Inflammatory macrophage (primary cell): ENCODE data around the gene FAM47E.
"Not testable (repeated sequence)": the region's sequence is repeated elsewhere in the genome, so short reads cannot be mapped to it uniquely, and the experiment has no call there.

Experiments used
- DNase-seq, 2 donors: peaks; one replicate each; pipeline ENCODE4 v3.0.0-alpha.2; 2020 to 2022

FAM47E gene

DNA sequence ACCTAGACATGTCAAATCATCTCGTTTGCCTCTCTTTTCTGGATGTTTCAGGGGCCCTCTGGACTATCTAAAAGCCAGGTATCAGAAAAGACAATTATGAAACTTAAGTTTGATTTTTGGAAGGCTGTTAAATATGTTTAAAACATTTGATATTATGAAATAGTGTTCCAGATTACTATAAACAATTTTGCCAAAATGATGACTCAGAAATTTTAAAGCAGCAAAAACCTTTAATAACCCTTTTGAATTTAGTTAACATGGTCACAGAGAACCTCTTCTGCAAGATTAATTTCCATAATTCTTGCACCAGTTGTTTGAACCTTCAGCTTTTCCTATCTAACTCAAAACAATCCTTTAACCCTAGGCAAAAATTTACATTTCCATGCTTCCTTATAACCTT, 18.8 kb upstream of the FAM47E start:
- no peak for DNase-seq

DNA sequence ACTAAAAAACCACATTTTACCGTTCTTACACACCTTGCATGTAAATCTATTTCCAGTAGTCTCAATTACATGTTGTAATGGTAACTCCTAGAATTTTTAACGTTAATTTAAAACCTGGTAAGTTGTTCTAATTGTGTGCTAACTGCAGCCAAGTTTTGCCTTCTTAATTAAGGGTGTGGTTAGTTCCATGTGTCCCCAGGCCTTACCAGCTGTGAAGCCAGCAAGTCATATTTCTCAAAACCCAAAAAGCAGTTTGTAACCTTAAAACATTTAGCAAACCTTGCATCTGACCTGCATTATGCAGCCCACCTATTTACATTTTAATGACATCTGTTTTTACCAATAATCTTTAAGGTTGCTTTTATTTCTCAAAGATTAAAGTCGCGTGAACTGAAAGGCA, 18.4 kb upstream of the FAM47E start:
- DNase-seq = no peak

DNA sequence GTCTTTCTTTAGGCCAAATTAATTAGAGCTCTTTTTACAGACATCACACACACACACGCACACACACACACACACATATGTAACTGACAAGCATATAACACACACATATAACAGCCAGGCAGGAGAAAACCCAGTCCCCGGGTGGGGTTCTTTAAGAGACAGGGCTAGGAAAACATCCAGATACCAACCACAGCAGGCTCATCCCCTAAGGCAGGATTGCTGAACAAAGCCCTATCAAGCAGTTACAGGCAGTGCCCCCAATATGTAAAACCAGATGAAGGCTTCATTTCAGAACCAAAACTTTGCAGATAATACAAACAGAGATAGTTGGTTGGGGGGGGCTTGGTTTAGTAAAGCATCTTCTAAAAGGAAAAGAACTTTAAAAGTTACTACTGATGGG, 18.0 kb upstream of the FAM47E start:
- DNase-seq = no peak

DNA sequence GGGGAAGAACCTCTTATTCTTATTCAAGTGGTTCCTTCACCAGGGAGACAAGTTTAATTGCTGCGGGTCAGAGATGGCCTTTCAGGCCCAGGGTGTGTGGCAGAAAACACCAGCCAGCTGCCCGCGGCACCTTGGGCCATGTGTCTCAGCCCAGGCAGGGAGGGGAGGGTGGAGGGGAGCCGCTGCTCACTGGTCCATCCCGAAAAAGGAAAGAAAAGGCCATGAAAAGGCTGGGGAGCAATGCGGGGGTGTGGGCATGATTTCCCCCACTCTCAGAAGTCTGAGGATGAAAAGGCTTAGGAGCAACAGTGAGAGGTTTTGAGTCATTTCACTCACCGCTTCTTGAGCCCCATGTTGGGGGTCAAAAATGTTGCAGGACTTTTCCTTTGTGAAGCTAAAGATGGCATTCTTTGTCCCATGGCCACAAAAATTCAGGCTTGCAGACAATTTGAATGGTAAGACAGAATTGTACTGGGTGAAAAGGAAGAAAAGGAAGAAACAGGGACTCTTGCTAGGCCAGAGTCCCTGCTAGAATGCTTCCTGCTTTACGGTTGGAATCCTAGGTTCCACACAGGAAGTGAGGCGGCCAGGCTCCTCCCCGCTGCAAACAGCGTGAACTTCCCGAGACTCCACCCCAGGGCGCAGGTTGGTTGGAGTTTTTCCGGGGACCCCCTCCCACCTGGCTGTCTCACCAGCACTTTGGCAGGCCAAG, 17.4 kb upstream of the FAM47E start:
- DNase-seq = no peak

DNA sequence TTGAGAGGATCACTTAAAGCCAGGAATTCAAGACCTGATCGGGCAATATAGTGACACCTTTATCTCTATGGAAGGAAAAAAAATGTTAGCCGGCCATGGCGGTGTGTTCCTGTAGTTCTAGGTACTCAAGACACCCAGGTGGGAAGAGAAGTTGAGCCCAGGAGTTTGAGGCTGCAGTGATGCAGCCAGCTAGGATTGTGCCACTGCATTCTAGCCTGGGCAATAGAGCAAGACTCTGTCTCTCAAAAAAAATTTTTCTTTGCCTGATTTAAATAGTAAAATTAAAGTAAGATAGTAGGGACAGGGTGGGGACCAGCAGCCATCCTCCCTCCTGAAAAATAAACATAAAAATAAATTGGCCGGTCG, 16.9 kb upstream of the FAM47E start:
- no peak for DNase-seq

DNA sequence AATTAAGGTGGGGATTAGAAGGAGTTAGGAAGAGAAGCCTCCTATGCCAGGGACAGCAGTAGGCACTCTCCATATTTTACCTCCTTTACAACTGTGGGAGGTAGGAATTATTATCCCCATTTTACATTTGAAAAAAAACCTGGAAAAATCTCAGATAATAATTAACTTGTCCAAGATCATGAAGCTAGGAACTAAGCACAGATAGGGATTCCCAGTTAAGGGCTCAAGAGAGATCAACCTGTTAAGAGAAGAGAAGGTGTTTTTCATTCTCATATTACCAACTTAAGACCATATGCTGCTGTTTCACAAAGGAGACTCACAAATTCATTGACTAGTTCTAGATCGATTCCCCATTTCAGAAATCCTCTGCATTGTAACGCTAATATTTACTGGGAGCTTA, 16.1 kb upstream of the FAM47E start:
- DNase-seq = no peak

DNA sequence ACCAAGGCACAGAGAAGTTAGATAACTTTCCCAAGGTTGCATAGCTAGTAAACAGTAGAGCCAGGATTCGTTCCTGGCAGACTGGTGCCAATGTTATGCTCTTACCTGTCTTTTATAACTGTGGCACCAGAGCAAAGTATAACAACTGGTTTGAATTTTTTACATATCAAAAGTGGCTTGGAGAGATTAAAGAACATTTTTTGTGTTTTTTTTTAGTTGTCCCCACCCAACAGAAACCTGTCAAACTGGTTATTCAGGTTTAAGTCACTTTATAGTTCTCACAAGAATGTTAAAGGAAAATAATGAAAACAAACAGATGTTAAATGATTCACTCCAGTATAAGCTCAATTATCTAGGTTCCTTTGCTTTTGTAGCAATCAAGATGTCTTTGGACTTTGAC, 15.6 kb upstream of the FAM47E start:
- no peak for DNase-seq

DNA sequence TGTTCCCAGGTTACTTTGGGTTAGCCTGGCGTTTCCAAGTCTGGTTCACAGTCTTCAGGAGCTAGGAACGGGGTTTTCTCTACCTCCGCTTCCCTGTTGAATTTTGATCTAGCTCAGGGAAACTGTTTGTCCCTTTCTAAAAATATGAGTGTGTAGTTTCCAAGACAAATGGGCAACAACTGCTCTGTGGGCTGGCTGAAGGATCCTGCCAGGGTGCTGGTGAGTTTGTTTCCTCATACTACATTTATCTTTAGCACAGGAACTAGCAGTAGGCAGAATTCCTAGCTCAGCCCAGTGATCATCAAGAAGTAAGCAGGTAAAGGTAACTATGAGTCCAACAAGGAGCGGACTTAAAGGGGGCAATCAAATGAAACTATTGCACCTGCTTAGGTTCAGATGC, 13.3 kb upstream of the FAM47E start:
- DNase-seq = no peak

DNA sequence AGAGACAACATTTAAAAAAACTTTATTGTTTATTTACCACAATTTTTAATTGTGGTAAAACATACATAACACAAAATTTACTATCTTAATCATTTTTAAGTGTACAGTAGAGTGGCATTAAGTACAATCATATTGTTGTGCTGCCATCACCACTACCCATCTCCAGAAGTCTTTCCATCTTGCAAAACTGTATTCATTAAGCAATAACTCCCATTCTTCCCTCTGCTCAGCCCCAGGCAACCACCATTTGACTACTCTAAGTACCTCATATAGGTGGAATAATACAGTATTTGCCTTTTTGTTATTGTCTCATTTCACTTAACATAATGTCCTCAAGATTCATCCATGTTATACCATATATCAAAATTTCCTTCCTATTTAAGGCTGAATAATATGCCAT, 12.8 kb upstream of the FAM47E start:
- no peak for DNase-seq

DNA sequence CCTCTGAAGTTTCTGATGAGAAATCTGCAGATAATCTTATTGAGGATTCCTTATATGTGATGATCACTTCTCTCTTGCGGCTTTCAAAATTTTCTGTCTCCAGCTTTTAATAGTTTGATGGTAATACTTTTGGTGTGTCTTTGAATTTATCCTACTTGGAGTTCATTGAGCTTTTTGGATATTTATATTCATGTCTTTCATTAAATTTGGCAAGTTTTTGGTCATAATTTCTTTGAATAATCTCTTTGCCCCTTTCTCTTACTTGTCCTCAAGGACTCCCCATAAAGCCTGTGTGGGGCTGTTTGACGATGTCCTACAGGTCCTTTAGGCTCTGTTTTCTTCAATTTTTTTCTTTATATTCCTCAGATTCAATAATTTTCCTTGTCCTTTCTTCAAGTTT, 11.3 kb upstream of the FAM47E start:
- no peak for DNase-seq

DNA sequence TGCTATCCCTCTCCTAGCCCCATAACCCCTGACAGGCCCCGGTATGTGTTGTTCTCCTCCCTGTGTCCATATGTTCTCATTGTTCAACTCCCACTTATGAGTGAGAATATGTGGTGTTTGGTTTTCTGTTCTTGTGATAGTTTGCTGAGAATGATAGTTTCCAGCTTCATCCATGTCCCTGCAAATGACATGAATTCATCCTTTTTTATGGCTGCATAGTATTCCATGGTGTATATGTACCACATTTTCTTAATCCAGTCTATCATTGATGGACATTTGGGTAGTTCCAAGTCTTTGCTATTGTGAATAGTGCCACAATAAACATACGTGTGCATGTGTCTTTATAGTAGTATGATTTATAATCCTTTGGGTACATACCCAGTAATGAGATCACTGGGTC, 7.6 kb upstream of the FAM47E start:
- DNase-seq = not testable (repeated sequence)

DNA sequence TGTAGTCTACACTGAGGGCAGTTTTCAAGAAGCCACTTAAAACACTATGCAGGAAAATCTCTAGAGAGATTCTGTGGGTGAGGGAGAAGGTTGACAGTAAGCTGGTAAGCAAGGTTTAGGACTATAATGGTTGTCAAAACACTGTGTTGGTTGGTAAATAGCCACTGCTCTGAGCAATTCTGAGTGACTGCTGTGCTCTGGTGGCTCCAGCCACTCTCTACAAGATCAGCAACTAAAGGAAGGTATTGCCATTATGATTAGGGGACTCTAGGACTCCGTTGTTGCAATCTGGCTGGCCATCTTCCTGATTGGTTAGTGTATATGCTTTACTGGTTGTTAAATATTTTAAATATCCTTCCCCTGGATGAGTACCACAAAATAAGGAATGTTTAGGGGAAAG, 5.5 kb upstream of the FAM47E start:
- no peak for DNase-seq

DNA sequence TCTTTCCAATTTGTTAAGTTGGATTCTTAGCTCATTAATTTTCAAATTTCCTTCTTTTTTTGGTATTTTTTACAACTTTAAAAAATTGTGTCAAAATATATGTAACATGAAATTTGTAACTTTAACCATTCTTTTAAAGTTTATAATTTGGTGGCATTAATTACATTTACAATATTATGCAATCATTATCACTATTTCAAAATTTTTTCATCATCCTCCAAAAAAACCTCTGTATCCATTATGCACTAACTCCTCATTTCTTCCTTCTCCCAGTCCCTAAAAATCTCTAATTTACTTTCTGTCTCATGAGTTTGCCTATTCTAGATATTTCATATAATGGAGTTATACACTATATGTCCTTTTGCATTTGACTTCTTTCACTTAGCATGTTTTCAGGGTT, 4.7 kb upstream of the FAM47E start:
- DNase-seq = no peak

DNA sequence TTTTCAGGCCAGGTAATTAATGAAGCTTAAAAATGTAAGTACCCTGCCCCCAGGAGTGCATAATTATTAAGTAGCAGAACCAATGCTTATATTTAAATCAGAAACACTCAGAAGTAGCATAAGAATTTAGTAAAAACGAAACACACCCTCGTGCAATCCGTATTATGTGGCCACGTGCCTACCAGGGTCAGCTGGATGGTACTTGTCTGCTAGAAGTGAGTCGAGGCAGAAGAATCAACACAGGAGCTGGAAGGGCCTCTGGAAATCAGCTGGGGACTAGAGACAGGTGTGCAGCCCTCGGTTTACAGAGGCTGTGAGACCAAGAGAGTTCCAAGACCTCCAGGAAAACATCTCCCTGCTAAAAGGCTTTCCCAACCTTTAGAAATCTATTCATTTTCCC, 559 bp upstream of the FAM47E start:
- no peak for DNase-seq

DNA sequence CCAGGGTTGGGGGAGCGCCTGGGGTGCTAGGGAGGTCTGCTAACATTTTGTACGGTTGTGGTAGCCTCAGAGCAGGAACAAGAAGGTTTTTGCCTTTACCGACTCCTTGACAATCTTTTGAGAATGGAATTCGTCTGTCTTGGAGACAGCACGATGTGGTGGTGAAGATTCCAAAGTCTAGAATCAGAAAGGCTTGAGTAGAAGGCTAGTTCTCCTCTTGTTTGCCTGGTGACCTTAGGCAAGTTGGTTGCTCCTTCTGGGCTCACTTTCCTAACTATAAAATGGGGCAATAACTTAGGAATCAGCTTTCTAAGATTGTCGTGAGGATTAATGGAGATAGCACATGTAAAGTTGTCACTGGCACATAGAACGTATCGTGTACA, 741 bp downstream of the FAM47E start:
- DNase-seq = no peak

DNA sequence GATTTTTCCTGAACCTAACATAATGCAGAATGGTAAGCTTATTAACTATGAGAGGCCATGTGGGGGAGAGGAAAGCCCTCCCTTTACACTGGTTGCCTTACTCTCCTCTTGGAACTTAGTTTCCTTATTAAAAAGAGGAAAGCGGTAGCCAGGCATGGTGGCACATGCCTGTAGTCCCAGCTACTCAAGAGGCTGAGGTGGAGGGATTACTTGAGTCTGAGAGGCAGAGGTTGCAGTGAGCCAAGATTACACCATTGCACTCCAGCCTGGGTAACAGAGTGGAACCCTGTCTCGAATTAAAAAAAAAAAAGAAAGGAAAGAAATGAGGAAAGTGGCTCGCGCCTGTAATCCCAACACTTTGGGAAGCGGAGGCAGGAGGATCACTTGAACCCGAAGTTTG, 2.0 kb downstream of the FAM47E start:
- DNase-seq = no peak

DNA sequence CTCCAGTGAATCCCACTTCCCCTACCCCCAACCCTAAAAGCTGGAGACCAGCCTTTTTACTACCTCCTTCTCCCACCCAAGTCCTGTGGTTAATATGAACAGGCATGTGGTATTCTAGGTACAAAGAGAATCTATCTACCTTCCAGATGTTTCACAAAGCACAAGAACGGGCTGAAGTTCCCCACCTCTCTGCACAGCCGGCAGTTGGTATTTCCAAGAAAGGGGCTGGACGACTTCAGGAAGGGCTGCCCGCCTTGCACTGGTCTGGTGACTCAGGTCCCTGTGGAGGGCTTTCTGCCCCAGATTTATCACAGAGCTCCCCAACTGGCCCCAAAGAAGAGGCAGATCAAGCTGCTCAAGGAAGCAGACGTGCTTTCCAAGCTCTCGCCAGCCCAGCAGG, 4.5 kb downstream of the FAM47E start:
- DNase-seq = no peak

DNA sequence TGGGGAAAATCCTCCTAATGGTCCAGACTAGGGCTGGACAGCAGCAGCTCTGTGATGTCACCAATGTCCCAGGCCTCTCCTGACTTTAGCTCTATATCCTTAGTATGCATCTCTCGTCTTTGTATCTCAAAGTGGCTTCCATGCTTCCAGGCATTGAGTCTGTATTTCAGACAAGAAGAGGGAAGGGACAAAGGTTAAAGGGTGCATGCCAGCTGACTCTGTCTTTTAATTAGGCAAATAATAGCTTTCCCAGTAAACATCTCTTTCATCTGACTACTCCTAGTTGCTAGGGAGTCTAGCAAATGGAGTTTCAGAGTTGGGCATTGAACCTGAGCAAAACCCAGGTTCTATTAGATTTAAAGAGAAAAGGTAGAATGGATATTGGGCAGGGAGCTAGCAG, 5.4 kb downstream of the FAM47E start:
- no peak for DNase-seq

DNA sequence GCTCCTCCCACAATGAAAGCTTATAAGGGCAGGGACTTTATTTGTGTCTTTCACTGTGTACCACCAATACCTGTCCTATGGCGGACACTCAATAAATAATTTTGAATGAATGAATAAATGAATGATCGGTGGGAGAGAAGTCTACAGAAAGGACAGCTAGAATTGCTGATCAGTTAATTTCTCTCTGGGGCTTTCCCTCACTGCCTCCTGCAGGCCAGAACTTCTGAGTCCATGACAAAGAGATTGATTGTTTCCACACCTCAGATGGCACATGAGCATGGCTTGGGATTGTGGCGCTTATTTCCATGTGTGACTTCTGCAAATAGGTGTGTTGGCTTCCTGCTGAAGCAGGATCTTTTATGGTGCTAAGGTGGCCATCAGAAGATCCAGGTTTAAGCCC, 6.3 kb downstream of the FAM47E start:
- DNase-seq = no peak

DNA sequence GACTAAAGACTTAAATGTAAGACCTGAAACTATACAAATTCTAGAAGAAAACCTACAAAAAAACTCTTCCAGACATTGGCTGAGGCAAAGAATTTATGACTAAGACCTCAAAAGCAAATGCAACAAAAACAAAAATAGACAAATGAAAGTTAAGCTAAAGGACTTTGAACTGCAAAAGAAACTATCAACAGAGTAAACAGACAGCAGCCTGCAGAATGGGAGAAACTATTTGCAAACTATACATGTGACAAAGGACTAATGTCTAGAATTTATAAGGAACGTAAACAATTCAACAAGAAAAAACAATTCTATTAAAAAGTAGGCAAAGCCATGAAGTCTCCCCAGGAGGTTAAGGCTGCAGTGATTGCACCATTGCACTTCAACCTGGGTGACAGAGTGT, 9.1 kb downstream of the FAM47E start:
- DNase-seq = no peak

DNA sequence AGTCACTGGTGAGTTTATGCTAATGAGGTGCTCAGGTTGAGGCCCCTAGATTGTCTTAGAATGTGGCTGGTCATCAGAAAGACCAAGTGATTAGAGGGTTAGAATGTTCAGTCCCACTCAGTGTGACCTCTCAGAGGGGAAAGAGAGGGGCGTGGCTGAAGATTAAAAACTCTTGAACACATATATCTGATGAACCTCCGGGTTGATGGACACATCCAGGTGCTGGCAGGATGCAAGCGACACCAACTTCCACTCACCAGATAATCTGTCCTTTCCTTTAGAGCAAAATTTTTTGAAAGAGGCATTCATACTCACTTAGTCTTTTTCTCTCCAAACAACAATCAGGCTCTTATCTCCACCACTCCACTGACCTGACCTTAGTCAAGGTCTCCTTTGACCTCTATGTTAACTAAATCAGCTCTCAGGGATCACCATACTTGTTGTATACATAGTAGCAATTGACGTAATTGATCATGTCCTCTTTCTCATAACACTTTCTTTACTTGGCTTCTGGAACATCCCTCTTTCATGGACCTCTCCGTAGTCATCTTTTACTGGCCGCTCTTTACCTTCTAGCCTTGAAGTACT, 14.2 kb downstream of the FAM47E start:
- no peak for DNase-seq

DNA sequence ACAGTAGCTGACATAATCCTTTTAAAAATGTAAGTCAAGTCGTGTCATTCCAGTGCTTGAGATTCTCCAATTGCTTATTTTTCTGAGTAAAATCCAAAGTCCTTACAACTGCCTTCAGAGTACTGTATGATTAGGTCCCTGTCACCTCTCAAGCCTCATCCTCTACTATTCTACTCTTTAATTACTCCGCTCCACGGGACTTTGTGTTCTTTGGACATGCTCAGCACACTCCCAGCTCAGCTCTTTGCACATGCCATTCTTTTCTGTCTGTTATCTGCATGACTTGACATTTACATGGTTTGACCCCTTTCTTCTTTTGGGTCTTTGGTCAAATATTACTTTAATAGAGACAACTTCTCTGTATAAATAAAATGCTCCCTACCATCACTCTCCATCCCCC, 15.1 kb downstream of the FAM47E start:
- no peak for DNase-seq

DNA sequence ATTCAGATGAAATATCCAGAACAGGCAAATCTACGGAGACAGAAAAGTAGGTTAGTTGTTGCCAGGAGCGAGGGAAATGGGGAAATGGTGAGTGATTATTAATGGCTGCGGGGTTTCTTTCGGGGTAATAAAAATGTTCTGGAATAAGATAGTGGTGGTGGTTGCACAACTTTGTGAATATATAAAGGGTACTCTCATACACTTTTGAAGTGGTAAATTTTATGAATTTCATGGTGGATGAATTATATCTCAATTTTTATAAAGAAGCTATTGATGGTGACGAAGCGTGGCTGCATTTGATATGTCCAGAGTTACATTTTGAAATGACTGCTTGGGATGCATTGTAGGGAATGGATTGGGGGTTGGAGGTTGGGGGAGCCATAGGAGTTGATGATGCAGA, 16.3 kb downstream of the FAM47E start:
- no peak for DNase-seq

DNA sequence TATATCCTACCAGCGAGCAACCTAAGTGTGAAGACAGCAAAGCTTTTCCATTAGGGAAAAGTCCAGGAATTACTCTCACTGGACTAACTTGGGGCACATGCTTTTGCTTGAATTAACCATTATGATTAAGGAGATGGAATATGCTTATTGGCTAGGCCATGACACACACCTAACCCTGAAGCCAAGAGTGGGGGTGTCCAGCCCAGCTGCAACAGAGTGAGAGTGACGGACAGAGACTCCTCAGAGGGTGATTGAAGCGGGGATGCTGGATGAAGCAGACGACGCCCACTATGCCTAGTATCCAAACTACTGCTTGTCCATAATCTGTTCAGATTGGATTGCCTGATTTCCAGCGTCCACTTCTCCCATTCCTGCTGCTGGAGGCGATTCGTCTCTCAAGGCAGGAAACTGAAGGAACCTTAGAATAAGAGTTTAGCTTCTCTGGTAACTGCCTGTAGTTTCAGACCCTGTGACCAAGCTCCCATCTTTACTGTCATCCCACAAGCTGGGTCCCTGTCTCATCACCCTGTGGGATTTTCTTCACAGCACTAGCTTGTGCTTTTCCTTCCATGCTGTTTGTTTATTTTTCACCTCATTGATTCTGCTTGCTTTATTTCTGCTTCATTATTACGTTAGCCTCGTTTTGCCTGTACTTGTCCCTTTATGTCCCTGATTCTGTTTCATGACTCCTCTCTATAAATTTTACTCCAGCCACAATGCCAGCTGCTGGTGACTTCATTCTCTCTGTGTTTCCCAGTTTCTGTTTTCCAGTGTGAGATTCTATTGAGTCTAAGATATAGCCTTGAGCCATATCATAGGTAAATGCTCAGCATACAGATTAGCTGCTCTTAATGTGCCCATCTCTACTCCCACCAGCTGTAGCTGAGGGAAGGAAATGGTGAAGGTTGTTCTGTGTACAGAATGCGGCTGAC, 19.0 kb downstream of the FAM47E start:
- no peak for DNase-seq
